ENCODE results near the gene TAF4.

DNA sequence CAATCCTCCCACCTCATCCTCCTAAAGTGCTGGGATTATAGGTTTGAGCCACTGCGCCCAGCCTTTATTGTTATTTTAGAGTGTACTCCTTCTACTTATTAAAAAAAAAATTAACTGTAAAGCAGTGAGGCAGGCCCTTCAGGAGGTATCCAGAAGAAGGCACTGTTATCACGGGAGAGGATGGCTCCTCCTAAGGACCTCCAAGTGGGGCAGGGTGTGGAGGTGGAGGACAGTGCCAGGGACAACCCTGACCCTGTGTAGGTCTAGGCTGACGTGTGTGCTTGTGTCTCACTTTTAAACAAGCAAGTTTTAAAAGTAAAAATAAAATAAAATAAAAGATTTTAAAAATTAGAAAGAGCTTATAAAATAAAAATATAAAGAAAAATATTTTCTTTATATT lies 23.7 kb upstream of the TAF4 start:
- TF ChIP-seq, protein P1, sequence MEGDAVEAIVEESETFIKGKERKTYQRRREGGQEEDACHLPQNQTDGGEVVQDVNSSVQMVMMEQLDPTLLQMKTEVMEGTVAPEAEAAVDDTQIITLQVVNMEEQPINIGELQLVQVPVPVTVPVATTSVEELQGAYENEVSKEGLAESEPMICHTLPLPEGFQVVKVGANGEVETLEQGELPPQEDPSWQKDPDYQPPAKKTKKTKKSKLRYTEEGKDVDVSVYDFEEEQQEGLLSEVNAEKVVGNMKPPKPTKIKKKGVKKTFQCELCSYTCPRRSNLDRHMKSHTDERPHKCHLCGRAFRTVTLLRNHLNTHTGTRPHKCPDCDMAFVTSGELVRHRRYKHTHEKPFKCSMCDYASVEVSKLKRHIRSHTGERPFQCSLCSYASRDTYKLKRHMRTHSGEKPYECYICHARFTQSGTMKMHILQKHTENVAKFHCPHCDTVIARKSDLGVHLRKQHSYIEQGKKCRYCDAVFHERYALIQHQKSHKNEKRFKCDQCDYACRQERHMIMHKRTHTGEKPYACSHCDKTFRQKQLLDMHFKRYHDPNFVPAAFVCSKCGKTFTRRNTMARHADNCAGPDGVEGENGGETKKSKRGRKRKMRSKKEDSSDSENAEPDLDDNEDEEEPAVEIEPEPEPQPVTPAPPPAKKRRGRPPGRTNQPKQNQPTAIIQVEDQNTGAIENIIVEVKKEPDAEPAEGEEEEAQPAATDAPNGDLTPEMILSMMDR (IDR thresholded peaks at IDR 0.05), result no peak
- no peak for TF ChIP-seq POLR2A (IDR thresholded peaks at IDR 0.05)

All from thyroid gland (tissue), 4 donors.